GM12872 (cell line): Measurements from ENCODE around the gene BEX2.

ENCODE experiments used
- TF ChIP-seq, protein P1 (sequence below): IDR thresholded peaks from 3 replicates; pipeline ENCODE4 v1.5.1; 2011; ENCODE audit warnings: low read depth, mild to moderate bottlenecking, low read length, moderate library complexity; ENCODE audit not compliant: insufficient read depth

Gene BEX2

DNA sequence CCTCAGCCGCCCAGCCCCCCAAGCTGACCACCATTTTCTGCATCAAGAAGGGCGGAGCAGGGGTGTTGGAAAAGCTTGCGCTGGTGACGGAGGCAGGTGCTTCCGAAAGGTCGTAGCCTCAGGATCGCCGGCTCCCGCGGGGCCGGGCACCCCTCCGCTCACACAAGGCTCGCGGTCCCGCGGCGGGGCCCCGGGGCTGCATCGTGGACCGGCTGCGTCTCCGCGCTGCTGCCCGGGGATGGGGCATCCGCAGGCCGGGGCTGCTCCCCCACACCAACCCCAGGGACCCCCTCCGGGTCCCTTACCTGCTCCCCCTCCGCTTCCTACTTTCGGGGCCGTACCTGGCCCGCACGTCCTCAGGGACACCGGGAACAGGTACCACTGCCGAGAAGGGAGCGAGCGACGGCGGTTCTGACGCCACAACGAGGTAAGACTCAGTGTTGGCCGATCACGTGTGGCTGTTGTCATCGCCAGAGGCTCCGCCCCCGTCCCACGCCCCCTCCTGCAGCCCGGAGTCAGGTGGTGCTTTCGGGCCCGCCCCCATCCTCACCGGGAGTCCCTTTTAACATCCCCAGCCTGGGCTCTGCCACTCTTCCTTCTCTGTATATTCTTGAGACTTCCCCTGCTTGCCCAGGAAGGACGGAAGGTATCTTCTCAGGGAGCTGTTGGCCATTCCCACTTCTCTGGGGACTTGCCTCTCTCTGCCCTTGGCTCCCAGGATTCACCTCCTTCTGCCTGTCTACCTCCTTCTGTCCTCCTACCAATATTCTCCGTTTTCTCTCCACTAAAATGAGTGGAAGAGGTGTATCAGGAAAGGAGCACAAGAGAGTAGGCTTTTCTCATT, at the start of gene BEX2:
Gene BEX2 (minus strand): TSS at position 436 of the 844 bp plus-strand sequence. CDS start 1,014 bp downstream, outside the sequence.
- TF ChIP-seq, protein P1, sequence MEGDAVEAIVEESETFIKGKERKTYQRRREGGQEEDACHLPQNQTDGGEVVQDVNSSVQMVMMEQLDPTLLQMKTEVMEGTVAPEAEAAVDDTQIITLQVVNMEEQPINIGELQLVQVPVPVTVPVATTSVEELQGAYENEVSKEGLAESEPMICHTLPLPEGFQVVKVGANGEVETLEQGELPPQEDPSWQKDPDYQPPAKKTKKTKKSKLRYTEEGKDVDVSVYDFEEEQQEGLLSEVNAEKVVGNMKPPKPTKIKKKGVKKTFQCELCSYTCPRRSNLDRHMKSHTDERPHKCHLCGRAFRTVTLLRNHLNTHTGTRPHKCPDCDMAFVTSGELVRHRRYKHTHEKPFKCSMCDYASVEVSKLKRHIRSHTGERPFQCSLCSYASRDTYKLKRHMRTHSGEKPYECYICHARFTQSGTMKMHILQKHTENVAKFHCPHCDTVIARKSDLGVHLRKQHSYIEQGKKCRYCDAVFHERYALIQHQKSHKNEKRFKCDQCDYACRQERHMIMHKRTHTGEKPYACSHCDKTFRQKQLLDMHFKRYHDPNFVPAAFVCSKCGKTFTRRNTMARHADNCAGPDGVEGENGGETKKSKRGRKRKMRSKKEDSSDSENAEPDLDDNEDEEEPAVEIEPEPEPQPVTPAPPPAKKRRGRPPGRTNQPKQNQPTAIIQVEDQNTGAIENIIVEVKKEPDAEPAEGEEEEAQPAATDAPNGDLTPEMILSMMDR = no peak

DNA sequence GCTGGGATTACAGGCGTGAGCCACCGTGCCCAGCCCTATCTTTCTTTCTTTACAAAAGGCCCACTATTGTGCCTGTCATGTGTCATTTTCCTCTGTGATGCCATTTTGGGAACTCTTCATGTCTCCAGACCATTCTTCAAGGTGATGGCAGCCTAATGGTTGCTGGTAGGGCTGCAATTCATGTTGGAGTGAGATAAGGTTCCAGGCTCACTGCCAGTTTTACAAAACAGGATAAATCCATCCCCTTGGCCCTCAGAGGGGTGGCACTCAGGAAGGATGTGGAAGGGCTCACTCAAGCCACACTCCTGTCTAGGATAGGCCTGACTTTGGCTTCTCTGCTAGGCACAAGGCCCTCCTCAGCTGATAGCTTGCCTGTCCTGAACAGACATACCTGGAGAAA, 49.3 kb upstream of the BEX2 start:
- TF ChIP-seq, protein P1 = no peak

GRCh38 chrX:103357871-103358270, 47.1 kb upstream of the BEX2 start:
- TF ChIP-seq, protein P1 = no peak

DNA sequence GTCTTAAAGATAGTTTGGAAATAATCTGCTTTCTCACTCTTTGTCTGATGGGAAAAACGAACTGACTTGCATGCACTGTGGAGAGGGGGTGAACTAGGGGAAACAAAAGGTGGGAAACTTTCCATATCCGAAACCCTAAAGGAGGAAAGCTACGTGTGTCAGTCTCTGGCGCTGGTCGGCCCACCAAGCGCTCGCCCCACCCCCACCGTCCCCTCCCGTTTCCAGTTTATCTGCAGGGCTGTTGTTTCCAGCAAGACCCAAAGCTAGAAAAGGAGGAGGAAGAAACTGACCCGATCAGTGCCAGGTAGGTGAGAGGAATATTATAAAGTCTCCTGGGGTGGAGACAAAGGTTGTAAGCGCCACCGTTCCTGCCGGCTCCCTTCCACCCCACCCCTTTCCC, 46.1 kb upstream of the BEX2 start:
- TF ChIP-seq, protein P1 = no peak

GRCh38 chrX:103356130-103356798, 45.5 kb upstream of the BEX2 start, which contains the start of gene TCEAL9:
Gene TCEAL9, plus strand, starts transcription at chrX:103356506. Its CDS starts 1,179 bp downstream, at chrX:103357685.
- TF ChIP-seq, protein P1 = no peak

DNA sequence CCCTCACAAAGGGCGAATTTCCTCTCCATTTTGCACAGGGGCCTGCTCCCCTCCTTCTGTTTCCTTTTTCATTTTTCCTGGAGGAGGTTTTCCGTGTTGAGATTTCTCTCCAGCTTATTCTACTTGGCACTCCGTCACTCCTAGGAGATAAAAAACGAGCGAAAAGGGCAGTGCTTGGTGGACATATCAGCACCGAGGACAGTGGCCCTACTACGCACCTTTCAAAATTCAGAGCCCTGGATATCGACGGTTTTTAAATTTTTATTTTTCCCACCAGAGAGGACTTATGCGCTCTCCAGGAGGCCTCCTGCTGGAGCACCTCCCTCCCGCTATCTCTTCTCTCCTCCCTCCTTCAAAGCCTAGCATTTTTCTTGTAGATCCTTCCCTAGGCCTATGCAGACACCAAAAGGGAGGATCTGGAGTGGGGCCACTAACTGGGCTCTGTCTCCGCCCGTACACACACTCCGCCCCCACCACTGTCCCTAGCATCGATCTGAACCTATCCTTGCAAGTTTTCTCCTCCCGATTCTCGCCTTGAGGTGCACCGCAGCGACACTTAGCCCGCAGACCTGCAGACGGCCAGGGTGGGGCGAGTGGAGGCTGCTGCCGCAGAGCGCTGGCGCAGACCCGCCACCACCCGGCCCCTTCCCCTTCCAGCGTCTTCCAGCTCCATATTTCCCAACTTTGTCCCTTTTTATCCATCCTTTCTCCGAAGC, 37.0 kb upstream of the BEX2 start:
- TF ChIP-seq, protein P1 = no peak

DNA sequence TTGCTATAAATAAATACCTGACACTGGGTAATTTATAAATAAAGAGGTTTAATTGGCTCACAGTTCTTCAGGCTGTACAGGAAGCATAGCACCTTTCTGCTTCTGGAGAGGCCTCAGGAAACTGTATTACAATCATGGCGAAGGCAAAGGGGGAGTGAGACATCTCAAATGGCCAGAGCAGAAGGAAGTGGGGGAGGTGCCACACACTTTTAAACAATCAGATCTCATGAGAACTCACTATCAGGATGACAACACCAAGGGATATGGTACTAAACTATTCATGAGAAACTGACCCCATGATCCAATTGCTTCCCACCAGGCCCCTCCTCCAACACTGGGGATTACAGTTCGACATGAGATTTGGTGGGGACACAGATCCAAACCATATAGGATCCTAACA, 33.8 kb upstream of the BEX2 start:
- TF ChIP-seq, protein P1 = no peak
